Transverse colon (tissue), 4 donors: ENCODE data around the gene ANKRD2. TPM values are rescaled to one million over a fixed set of nuclear protein-coding genes. Genes with fewer than 3 reads are reported as not detected.

ENCODE experiments used
- DNase-seq: peaks from one replicate; pipeline ENCODE4 v3.0.0-alpha.2; 2019
- H3K27ac ChIP-seq, 4 donors: fragments of 200-600 bp; sonication (generic); 2 replicates each; pipeline ENCODE4 v1.5.1; 2016 to 2018; ENCODE audit warnings: inconsistent platforms in 4 of 4
- H3K27me3 ChIP-seq: fragments of 200-600 bp; sonication (generic); 2 replicates; pipeline ENCODE4 v1.5.1; 2017; ENCODE audit warnings: inconsistent platforms
- H3K36me3 ChIP-seq, 4 donors: fragments of 200-600 bp; sonication (generic); 2 replicates each; pipeline ENCODE4 v1.5.1; 2017 to 2019; ENCODE audit warnings: inconsistent platforms in 4 of 4
- H3K4me1 ChIP-seq, 4 donors: fragments of 200-600 bp; sonication (generic); 2 replicates each; pipeline ENCODE4 v1.5.1; 2017 to 2020; ENCODE audit warnings: inconsistent platforms in 4 of 4
- H3K4me3 ChIP-seq, 4 donors: fragments of 200-600 bp; sonication (generic); 1 replicate in 1 of 4; 2 replicates in 3 of 4; pipeline versions ENCODE4 v1.5.1 to v1.6.1; 2017 to 2019; ENCODE audit warnings: inconsistent platforms in 4 of 4
- H3K9me3 ChIP-seq, 2 donors: fragments of 200-600 bp; sonication (generic); 2 replicates each; pipeline ENCODE4 v1.5.1; 2017 to 2019; ENCODE audit warnings: inconsistent platforms in 2 of 2
- CTCF ChIP-seq, 5 experiments: fragments of 200-600 bp in 3 of 5; fragments of 450-650 bp in 2 of 5; sonication (generic) in 3 of 5; IDR thresholded peaks; 1 replicate in 2 of 5; 2 replicates in 3 of 5; pipeline ENCODE4 v1.5.1; 2016 to 2017; ENCODE audit warnings: antibody characterized with exemption in 5 of 5, inconsistent platforms in 3 of 5, mild to moderate bottlenecking in 2 of 5, moderate library complexity in 1 of 5
- EP300 ChIP-seq: sonication (generic); formaldehyde crosslinking; IDR thresholded peaks from one replicate; pipeline ENCODE4 v1.6.1; 2017; ENCODE audit warnings: antibody characterized with exemption, low read depth
- POLR2A ChIP-seq: fragments of 450-650 bp; IDR thresholded peaks from one replicate; pipeline ENCODE4 v1.6.1; 2016; ENCODE audit warnings: antibody characterized with exemption, mild to moderate bottlenecking, moderate library complexity
- POLR2AphosphoS5 ChIP-seq, 3 donors: sonication (generic); formaldehyde crosslinking; IDR thresholded peaks; one replicate each; pipeline ENCODE4 v1.6.1; 2016; ENCODE audit warnings: antibody characterized with exemption in 3 of 3
- WGBS, 2 donors: methylation state at CpG; one replicate each; pipeline ENCODE4 v1.1.5; 2018; ENCODE audit warnings: low coverage in 1 of 2; 5-methylcytosine and 5-hydroxymethylcytosine counted together
- in situ Hi-C, 4 donors: fragments of 200-750 bp; cut with MboI; loops; one replicate each; pipeline versions ENCODE4 v1.15.0 to v1.15.1; 2017; ENCODE audit warnings: low sequenced_read_pairs in 3 of 4, low pct_ligation_motif_present in 1 of 4, low pct_unique_long_range_greater_than_20kb in 1 of 4
- intact Hi-C: fragments of 100-400 bp; cut with DNase I; formaldehyde crosslinking; loops from one replicate; pipeline ENCODE4 v1.15.1; 2023; ENCODE audit warnings: low total_unique reads
- total RNA-seq, 4 donors: library from RNA; depleted of rRNA; stranded (reverse); fragments of >200 nt; gene quantifications; one replicate each; pipeline ENCODE4 v1.1.0, GENCODE V29; 2016

The ANKRD2 gene
- total RNA-seq, 4 donors from 2014 or later, result not detected

GRCh38 chr10:97534746-97535367 lies 37.7 kb upstream of the ANKRD2 start:
- Histone ChIP-seq H3K9me3 (no peaks in the 10 kb centered on the region), H3K27ac (no peak overlapping the region), H3K27me3 (no peaks in the 10 kb centered on the region), H3K36me3 (no peaks in the 10 kb centered on the region), H3K4me1 (peaks cover 0 to 3% (median 0%) of the 10 kb centered on the region in 4 donors), H3K4me3 (no peak overlapping the region)
- DNase-seq, result no peak
- 78 to 100% methylated on average over 1 to 6 of the region's 6 CpGs for WGBS, 2 donors
- in situ Hi-C loops (no loop called here), intact Hi-C loops (no loop called here)
- no peak for TF ChIP-seq POLR2AphosphoS5 (IDR thresholded peaks at IDR 0.05)
- TF ChIP-seq CTCF (IDR thresholded peaks at IDR 0.05), result peak in 3 of 5 experiments; percentile 17 to 41 (median 39)

GRCh38 chr10:97537186-97537869 lies 35.3 kb upstream of the ANKRD2 start:
- peaks cover 0 to 7% (median 3%) of the 10 kb centered on the region in 4 donors for H3K4me1 ChIP-seq
- no peak for TF ChIP-seq POLR2AphosphoS5 (IDR thresholded peaks at IDR 0.05)
- no peak for TF ChIP-seq POLR2A
- TF ChIP-seq CTCF (IDR thresholded peaks at IDR 0.05), result no peak
- TF ChIP-seq EP300, result no peak
- no peak for DNase-seq
- intact Hi-C loops (no loop called here), in situ Hi-C loops (no loop called here)
- 88% methylated on average over 4 of the region's 5 CpGs; no CpG with 5 or more reads in 1 of the 2 donors for WGBS, 2 donors
- no peak overlapping the region for H3K27ac ChIP-seq
- H3K4me3 ChIP-seq, result no peak overlapping the region
- no peaks in the 10 kb centered on the region for H3K27me3 ChIP-seq
- no peaks in the 10 kb centered on the region for H3K36me3 ChIP-seq
- H3K9me3 ChIP-seq, result no peaks in the 10 kb centered on the region

- H3K4me1 ChIP-seq, result peaks cover 6 to 18% (median 12%) of the 10 kb centered on the region in 4 donors
- no peak overlapping the region for H3K27ac ChIP-seq
- intact Hi-C loops (no loop called here), in situ Hi-C loops (no loop called here)
- TF ChIP-seq POLR2A, result no peak
- TF ChIP-seq CTCF (IDR thresholded peaks at IDR 0.05), result no peak
- no peak for TF ChIP-seq EP300
- TF ChIP-seq POLR2AphosphoS5 (IDR thresholded peaks at IDR 0.05), result no peak
- H3K27me3 ChIP-seq, result no peaks in the 10 kb centered on the region
- no peak overlapping the region for H3K4me3 ChIP-seq
- no peaks in the 10 kb centered on the region for H3K9me3 ChIP-seq
- no peaks in the 10 kb centered on the region for H3K36me3 ChIP-seq
- no peak for DNase-seq
- 44 to 86% methylated on average over 2 to 4 of the region's 4 CpGs for WGBS, 2 donors
Measured at GRCh38 chr10:97538411-97538810, 34.2 kb upstream of the ANKRD2 start.

GRCh38 chr10:97538839-97539238 lies 33.7 kb upstream of the ANKRD2 start:
- Histone ChIP-seq H3K27ac (no peak overlapping the region), H3K4me1 (peaks cover 6 to 22% (median 14%) of the 10 kb centered on the region in 4 donors), H3K36me3 (no peaks in the 10 kb centered on the region), H3K9me3 (no peaks in the 10 kb centered on the region), H3K27me3 (no peaks in the 10 kb centered on the region), H3K4me3 (no peak overlapping the region)
- TF ChIP-seq CTCF (IDR thresholded peaks at IDR 0.05), result no peak
- TF ChIP-seq POLR2A, result no peak
- WGBS, 2 donors, result 95% methylated on average over 4 of the region's 4 CpGs; no CpG with 5 or more reads in 1 of the 2 donors
- in situ Hi-C loops, result no loop called here
- intact Hi-C loops, result no loop called here
- DNase-seq, result no peak
